Measurements from ENCODE around the gene TECPR2.

DNA sequence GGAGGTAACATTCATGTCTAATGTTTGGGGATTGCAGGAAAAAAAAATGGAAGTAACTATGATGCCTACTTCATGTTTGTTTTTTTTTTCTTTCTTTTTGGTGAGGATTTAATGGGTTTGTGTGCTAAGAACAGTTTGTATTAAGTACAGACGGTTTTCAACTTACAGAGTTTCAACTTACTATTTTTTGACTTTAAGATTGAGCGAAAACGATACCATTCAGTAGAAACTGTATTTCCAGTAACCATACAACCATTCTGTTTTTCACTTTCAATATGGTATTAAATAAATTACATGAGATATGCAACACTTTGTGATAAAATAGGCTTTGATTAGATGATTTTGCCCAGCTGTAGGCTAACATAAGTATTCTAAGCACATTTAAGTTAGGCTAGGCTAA lies 10.4 kb downstream of the TECPR2 start:
- TF ChIP-seq, protein P1, sequence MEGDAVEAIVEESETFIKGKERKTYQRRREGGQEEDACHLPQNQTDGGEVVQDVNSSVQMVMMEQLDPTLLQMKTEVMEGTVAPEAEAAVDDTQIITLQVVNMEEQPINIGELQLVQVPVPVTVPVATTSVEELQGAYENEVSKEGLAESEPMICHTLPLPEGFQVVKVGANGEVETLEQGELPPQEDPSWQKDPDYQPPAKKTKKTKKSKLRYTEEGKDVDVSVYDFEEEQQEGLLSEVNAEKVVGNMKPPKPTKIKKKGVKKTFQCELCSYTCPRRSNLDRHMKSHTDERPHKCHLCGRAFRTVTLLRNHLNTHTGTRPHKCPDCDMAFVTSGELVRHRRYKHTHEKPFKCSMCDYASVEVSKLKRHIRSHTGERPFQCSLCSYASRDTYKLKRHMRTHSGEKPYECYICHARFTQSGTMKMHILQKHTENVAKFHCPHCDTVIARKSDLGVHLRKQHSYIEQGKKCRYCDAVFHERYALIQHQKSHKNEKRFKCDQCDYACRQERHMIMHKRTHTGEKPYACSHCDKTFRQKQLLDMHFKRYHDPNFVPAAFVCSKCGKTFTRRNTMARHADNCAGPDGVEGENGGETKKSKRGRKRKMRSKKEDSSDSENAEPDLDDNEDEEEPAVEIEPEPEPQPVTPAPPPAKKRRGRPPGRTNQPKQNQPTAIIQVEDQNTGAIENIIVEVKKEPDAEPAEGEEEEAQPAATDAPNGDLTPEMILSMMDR (IDR thresholded peaks at IDR 0.05; ENCODE audit: insufficient read depth, low read depth, low read length), result no peak
- no peak for TF ChIP-seq EZH2 (IDR thresholded peaks at IDR 0.05; ENCODE audit: insufficient read depth, low read length)

Data from astrocyte (in vitro differentiated cells and primary cell).